ENCODE data around the gene NFXL1.

- TF ChIP-seq CTCF (IDR thresholded peaks at IDR 0.05) (no peak), POLR2A (IDR thresholded peaks at IDR 0.05) (no peak)
Observed at GRCh38 chr4:47876310-47876709, 38.1 kb downstream of the NFXL1 start.
